Activated T-helper 1 cell treated with anti-CD3 and anti-CD28 coated beads, Interleukin-2, amount 50 U/mL, for 16 hours (primary cell): Measurements from ENCODE around the gene GDF7.

Source experiments
- DNase-seq, 2 donors: peaks; one replicate each; pipeline ENCODE4 v3.0.0-alpha.2; 2020; ENCODE audit warnings: low read depth in 1 of 2, low spot score in 1 of 2

GDF7 gene

GRCh38 chr2:20672201-20672951 is 5.4 kb downstream of the GDF7 start:
- DNase-seq: no peak

- DNase-seq: no peak
Measured at GRCh38 chr2:20673686-20674308, 6.9 kb downstream of the GDF7 start.

GRCh38 chr2:20674309-20674965 is 7.5 kb downstream of the GDF7 start:
- no peak for DNase-seq

GRCh38 chr2:20674974-20675679 is 8.2 kb downstream of the GDF7 start:
- DNase-seq: no peak

GRCh38 chr2:20675701-20676352 is 8.9 kb downstream of the GDF7 start:
- DNase-seq: no peak

GRCh38 chr2:20676353-20677215 is 9.6 kb downstream of the GDF7 start:
- no peak for DNase-seq

- no peak for DNase-seq
Measured at GRCh38 chr2:20677301-20678085, 10.5 kb downstream of the GDF7 start.

GRCh38 chr2:20678086-20678395 is 11.1 kb downstream of the GDF7 start:
- no peak for DNase-seq

GRCh38 chr2:20678780-20679179 is 11.8 kb downstream of the GDF7 start:
- DNase-seq: no peak

GRCh38 chr2:20680744-20681375 is 13.9 kb downstream of the GDF7 start:
- no peak for DNase-seq

- no peak for DNase-seq
Measured at GRCh38 chr2:20682167-20682920, 15.4 kb downstream of the GDF7 start.

GRCh38 chr2:20684581-20685063 is 17.7 kb downstream of the GDF7 start:
- DNase-seq: no peak

- no peak for DNase-seq
Measured at GRCh38 chr2:20687260-20687832, 20.4 kb downstream of the GDF7 start.

- no peak for DNase-seq
Measured at GRCh38 chr2:20689428-20690264, 22.7 kb downstream of the GDF7 start.

- no peak for DNase-seq
Measured at GRCh38 chr2:20691076-20691734, 24.3 kb downstream of the GDF7 start.

- DNase-seq: no peak
Measured at GRCh38 chr2:20692081-20692480, 25.1 kb downstream of the GDF7 start.

- DNase-seq: no peak
Measured at GRCh38 chr2:20693317-20693716, 26.4 kb downstream of the GDF7 start.
